ENCODE measurements around the gene SOX4.

DNA sequence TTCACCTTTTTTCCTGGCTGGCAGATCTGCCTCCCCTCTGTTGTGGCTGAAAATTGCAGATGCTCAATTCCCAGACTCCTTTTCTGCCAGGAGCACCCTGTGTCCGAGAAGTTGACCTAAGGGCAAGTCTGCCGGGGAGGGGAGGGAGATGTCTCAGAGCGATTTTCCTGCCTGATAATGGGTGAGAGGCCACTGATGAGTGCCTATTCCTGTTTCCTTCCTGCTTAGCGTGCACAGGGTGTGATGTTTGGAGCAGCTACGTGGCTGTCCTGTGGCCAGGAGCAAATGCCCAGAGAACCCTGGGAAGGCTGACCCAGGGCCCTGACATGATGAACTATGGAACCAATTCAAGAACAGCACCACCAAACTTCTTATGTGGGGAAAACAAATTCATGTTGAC is 22.5 kb downstream of the SOX4 start:
- TF ChIP-seq, protein P1, sequence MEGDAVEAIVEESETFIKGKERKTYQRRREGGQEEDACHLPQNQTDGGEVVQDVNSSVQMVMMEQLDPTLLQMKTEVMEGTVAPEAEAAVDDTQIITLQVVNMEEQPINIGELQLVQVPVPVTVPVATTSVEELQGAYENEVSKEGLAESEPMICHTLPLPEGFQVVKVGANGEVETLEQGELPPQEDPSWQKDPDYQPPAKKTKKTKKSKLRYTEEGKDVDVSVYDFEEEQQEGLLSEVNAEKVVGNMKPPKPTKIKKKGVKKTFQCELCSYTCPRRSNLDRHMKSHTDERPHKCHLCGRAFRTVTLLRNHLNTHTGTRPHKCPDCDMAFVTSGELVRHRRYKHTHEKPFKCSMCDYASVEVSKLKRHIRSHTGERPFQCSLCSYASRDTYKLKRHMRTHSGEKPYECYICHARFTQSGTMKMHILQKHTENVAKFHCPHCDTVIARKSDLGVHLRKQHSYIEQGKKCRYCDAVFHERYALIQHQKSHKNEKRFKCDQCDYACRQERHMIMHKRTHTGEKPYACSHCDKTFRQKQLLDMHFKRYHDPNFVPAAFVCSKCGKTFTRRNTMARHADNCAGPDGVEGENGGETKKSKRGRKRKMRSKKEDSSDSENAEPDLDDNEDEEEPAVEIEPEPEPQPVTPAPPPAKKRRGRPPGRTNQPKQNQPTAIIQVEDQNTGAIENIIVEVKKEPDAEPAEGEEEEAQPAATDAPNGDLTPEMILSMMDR (IDR thresholded peaks at IDR 0.05) = no peak
- TF ChIP-seq POLR2A (IDR thresholded peaks at IDR 0.05; ENCODE audit: low read depth) = no peak
- TF ChIP-seq POLR2AphosphoS5 (IDR thresholded peaks at IDR 0.05) = no peak
